ENCODE data around the gene PPP1R14D.

GRCh38 chr15:40776537-40777141 is 51.9 kb downstream of the PPP1R14D start:
- TF ChIP-seq POLR2A (IDR thresholded peaks at IDR 0.05) (no peak), CTCF (IDR thresholded peaks at IDR 0.05) (no peak), POLR2AphosphoS5 (IDR thresholded peaks at IDR 0.05) (peak in 2 of 3 donors; percentile 23 to 65)
